Activated CD4-positive, CD25-positive, alpha-beta regulatory T cell treated with anti-CD3 and anti-CD28 coated beads, Interleukin-2, amount 50 U/mL, for 24 hours (primary cell): ENCODE measurements around the gene CROCC2.

Experiments
- ATAC-seq, 2 donors: fragments of 150-1000 bp; cut with Tn5 transposase; one replicate each; pipeline ENCODE4 v1.10.0; 2021; ENCODE audit warnings: mild to moderate bottlenecking in 1 of 2, moderate library complexity in 1 of 2

CROCC2 gene

GRCh38 chr2:240876035-240876474 is 30.1 kb upstream of the CROCC2 start:
- ATAC-seq, result no peak

DNA sequence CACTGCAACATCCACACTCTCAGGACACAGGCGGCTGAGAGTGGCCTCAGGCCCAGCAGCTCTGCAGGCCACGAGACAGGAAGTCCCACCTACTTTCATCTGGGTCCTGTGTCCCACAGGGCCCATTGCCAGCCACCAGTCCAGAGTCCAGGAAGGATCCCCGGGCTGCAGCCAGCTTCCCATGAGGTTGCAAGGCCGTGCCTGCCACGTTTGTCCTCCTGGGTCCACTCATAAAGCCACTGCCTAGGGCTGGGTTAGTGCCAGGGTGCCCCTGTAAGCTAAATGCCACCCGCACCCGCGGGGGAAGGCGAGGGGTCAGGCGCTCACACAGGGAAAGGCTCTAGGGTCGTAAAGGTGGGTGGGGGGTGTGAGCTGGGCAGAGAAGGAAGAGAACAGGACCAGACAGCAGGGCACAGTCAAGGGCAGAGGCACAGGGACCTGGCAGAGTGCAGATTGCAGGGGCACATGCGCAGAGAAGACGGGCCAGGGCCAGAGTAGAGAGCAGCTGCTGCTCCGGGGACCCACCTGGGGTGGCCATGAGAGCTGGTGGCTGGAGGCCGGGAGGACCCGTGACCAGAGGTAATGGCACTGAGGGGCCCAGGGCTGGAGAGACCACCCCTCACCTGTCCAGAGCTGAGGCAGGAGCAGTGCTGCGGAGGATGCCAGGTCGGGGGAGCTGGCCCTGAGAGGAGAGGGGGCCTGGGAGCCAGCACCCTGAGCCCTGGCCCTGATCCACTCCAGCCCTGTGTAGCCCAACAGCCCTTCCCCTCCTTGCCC is 29.5 kb upstream of the CROCC2 start:
- no peak for ATAC-seq

DNA sequence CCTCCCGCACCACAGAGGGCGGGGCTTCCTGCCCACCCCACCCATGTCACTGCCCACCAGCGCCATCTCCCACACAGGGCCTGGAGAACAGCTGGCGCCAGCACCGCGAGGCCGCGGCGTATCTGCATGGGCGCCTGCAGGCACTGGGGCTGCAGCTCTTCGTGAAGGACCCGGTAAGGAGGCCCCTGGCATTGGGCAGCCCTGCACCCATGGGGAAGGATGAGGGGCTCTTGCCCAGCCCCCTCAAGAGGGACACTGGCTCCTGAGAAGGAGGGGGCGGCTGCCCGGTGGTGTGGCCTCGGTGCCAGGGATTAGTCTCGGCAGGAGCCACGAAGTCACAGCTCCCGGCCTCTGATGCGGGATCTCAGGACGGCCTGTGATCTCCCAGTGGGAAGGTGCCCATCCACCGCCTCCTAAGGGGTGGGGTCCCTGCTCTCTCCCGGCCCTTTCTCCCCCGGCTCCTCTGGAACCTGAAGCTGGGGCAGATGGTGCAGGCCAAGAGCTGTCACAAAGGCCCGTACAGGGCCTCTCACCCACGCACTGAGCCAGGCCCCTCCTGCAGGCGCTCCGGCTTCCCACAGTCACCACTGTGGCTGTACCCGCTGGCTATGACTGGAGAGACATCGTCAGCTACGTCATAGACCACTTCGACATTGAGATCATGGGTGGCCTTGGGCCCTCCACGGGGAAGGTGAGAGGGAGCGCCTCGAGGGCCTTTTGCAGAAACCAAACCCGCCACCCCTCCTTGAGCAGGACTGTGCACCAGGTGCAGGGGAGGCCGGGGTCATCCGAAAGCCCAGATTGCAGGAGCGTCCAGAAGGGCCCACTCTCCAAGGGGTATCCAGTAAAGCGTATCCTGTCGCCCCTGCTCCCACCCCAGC is 28.4 kb upstream of the CROCC2 start:
- no peak for ATAC-seq

DNA sequence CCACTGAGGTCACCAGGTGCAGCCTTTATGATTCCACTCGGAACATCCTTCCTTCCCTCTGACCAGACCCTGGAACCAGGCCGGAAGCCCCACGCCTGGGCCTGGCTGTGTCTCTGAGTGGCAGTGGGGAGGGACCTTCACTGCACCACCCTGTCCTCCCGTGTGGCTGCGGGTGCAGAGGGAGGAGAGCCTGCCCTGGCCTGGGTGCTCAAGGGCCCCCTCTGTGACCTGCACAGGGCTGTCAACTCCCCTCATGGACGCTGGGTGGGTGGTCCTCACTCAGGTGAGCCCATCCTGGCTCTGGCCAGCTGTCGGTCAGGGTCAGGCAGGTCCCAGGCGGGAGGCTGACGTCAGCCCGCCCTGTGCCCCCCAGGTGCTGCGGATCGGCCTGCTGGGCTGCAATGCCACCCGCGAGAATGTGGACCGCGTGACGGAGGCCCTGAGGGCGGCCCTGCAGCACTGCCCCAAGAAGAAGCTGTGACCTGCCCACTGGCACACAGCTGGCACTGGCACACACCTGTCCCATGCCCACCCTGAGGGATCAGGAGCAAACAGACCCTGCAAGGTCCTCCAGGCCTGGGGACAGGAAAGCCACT is 27.7 kb upstream of the CROCC2 start:
- ATAC-seq, result no peak

- ATAC-seq, result no peak
Measured at GRCh38 chr2:240879105-240879504, 27.0 kb upstream of the CROCC2 start.

GRCh38 chr2:240881913-240882312 is 24.2 kb upstream of the CROCC2 start:
- peak in 1 of 2 donors; percentile 28 for ATAC-seq

DNA sequence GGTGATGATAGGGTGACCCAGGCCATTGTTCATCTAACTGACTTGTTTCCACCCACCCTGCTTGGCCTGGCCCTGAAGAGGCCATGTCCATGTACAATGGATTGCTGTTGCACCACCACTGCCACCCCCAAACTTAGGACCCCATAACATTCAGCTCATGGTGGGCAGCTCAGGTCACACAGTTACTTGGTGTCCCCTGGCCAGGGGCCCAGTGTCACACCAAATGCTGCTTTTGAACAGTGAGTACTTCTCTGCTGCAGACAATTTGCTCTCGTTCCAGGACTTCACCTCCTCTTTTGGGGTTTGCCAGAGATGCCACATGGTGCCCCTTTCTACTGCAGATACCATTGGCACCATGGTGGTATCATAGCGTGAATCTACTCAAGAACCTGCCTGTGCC is 21.9 kb upstream of the CROCC2 start:
- ATAC-seq, result no peak

GRCh38 chr2:240884745-240885144 is 21.4 kb upstream of the CROCC2 start:
- ATAC-seq, result no peak

DNA sequence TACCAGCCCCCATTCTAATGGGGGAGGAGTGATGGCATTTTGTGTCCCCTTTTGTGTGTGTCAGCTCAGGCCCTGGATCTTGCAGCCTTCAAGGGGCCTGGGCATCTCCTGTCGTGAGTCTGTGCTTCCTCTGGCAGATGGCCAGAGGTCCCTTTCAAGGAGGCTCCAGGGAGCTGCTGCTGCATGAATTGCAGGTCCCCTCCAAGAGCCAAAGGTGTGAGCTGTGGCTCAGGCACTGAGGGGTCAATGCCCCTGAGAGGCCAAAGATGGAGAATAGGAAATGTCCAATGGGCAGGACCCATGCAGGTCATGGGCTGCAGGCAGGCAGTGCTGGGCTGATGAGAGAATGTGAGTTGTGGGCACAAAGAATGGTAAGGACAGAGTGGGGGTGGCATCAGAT is 20.6 kb upstream of the CROCC2 start:
- no peak for ATAC-seq

- ATAC-seq, result no peak
Measured at GRCh38 chr2:240886023-240886565, 20.0 kb upstream of the CROCC2 start.

- ATAC-seq, result no peak
Measured at GRCh38 chr2:240886678-240887609, 19.2 kb upstream of the CROCC2 start.

GRCh38 chr2:240887631-240888030 is 18.5 kb upstream of the CROCC2 start:
- no peak for ATAC-seq

DNA sequence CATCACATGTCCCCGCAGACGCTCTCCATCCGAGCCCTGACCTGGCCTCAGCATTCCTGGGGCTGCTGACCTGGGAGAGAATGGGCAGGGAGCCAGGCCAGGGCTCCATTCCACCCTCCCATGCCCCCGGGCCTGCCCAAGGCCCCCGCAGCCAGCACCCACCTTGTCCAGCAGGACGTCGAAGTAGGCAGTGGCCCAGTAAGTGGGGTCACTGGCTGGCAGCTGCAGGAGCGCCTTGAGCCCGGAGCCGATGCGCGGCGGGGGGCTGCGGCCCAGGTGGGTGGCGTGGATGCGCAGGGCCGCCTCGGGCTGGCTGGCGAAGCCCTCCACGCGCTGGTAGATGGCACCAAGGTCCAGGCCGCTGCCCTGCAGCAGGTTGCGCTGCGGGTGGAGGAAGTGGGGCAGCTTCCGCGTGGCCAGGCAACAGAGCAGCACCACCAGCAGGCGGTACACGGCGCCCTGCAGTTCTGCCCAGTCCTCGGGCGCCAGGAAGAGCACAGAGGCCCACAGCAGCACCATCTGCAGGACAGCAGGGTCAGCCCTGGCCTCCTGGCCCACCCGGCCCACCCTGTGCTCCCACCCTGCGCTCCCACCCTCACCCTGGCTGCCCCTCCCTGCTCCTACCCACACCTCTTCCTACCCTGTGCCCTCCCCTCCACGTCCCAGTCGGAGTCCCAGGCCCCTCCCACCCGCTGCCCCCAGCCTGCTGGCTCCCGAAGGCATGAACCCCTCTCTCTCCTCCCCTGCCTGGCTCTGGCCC is 17.8 kb upstream of the CROCC2 start:
- no peak for ATAC-seq

DNA sequence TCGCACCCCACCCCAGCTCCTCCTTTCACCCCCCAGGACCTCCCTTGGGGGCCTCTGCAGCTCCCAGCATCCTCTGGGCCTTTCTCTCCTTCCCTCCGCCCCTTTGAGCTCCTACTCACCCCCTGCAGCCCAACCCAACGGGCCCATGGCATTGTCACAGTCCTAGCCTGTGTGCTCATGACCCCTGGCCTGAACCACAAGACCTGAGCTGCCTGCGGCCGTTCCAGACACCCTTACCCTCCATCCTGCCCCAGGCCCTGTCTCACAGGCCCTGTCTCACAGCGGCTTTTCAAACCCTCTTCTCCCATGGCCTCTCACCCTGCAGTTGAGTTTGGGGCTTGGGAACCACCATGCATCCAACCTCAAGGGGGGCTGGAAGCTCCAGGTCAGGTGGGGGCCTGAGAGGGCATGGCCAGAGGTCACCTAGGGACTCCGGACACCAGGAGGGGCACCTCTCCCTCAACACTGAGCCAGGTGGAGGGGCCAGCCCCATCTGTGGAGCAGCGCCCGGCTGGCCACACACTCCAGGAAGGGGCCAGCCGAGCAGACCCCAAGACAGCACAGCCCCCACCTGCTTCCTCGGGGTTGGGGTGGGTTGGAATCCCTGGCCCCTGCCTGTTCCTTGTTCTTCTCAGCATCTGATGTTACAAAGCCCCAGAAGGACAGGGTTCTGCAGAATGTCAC is 17.1 kb upstream of the CROCC2 start:
- ATAC-seq, result no peak

- ATAC-seq, result no peak
Measured at GRCh38 chr2:240889601-240890560, 16.3 kb upstream of the CROCC2 start.

GRCh38 chr2:240890691-240891090 is 15.4 kb upstream of the CROCC2 start:
- no peak for ATAC-seq

GRCh38 chr2:240891492-240892340 is 14.4 kb upstream of the CROCC2 start:
- ATAC-seq, result no peak

- ATAC-seq, result no peak
Measured at GRCh38 chr2:240892356-240892755, 13.8 kb upstream of the CROCC2 start.
